ENCODE results near the gene SARS2.

DNA sequence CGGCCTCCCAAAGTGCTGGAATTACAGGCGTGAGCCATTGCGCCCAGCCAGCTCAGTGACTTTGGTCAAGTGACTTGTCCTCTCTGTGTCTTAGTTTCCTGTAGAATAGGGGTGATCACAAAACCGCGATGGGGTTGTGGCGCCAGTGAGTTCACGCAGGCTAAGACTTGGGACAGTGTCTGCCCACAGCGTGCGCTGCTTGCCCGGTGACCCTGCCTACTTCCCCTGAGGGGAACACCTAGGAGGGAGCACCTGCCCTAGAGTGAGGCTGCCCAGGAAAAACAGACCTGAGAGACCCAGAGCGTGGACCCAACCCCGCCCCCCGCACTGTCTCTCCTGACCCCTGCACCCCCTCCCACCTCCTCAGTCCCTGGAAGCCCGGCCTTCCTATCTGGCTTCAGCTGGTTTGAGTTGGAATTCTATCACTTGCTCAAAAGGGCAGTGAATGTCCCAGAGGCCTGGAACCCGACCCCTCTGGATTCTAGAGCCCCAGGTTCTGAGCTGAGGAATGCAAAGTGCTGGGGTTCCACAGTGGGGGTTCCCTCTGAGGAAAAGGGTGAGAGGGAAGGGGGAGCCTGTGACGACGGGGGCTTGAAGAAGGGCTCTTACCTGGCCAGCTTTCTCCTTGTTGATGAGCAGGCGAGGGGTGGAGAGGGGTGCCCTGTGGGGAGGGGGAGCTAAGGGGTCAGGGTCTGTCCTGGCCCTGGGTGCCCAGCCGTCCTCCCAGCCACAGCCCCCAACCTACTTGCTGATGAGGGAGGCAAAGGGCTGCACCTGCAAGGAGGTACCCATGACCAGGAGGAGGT lies 50.3 kb downstream of the SARS2 start:
- TF ChIP-seq, protein P1, sequence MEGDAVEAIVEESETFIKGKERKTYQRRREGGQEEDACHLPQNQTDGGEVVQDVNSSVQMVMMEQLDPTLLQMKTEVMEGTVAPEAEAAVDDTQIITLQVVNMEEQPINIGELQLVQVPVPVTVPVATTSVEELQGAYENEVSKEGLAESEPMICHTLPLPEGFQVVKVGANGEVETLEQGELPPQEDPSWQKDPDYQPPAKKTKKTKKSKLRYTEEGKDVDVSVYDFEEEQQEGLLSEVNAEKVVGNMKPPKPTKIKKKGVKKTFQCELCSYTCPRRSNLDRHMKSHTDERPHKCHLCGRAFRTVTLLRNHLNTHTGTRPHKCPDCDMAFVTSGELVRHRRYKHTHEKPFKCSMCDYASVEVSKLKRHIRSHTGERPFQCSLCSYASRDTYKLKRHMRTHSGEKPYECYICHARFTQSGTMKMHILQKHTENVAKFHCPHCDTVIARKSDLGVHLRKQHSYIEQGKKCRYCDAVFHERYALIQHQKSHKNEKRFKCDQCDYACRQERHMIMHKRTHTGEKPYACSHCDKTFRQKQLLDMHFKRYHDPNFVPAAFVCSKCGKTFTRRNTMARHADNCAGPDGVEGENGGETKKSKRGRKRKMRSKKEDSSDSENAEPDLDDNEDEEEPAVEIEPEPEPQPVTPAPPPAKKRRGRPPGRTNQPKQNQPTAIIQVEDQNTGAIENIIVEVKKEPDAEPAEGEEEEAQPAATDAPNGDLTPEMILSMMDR (IDR thresholded peaks at IDR 0.05): no peak
- TF ChIP-seq POLR2A (IDR thresholded peaks at IDR 0.05) (no peak), POLR2AphosphoS5 (IDR thresholded peaks at IDR 0.05) (no peak)

Data from prostate gland (tissue), 2 donors.